HepG2 (cell line): ENCODE results near the gene PYGB. TPM values are rescaled to one million over a fixed set of nuclear protein-coding genes. Genes with fewer than 3 reads are reported as not detected.

Source experiments
- ARHGAP35 ChIP-seq: sonication (generic); formaldehyde crosslinking; IDR thresholded peaks from 2 replicates; pipeline ENCODE4 v1.9.0; 2022; ENCODE audit warnings: mild to moderate bottlenecking, inconsistent platforms, moderate library complexity, missing genetic modification reagents, borderline replicate concordance
- FOXM1 ChIP-seq: sonication (generic); formaldehyde crosslinking; IDR thresholded peaks from 2 replicates; pipeline ENCODE4 v1.5.0; 2020; ENCODE audit warnings: missing genetic modification reagents
- JDP2 ChIP-seq: sonication (generic); formaldehyde crosslinking; IDR thresholded peaks from 2 replicates; pipeline ENCODE4 v1.8.1; 2022; ENCODE audit warnings: missing genetic modification reagents, borderline replicate concordance
- NFKBIZ ChIP-seq: IDR thresholded peaks from 2 replicates; pipeline ENCODE4 v1.6.1; 2018; ENCODE audit warnings: missing genetic modification reagents, missing compliant biosample characterization
- TBP ChIP-seq: sonication (generic); formaldehyde crosslinking; IDR thresholded peaks from 2 replicates; pipeline ENCODE4 v1.5.0; 2020; ENCODE audit warnings: missing genetic modification reagents
- ZNF101 ChIP-seq: sonication (generic); formaldehyde crosslinking; IDR thresholded peaks from 2 replicates; pipeline ENCODE4 v1.4.0; 2020; ENCODE audit warnings: mild to moderate bottlenecking, low read depth, missing genetic modification reagents, borderline replicate concordance
- ZNF160 ChIP-seq: sonication (generic); formaldehyde crosslinking; IDR thresholded peaks from 2 replicates; pipeline ENCODE4 v1.8.0; 2022; ENCODE audit warnings: mild to moderate bottlenecking, inconsistent platforms, missing genetic modification reagents
- ZNF354B ChIP-seq: sonication (generic); formaldehyde crosslinking; IDR thresholded peaks from 2 replicates; pipeline ENCODE4 v1.8.0; 2022; ENCODE audit warnings: mild to moderate bottlenecking, missing genetic modification reagents
- ZNF432 ChIP-seq: sonication (generic); formaldehyde crosslinking; IDR thresholded peaks from 2 replicates; pipeline ENCODE4 v1.5.0; 2020; ENCODE audit warnings: missing genetic modification reagents, mild to moderate bottlenecking, borderline replicate concordance
- ZNF543 ChIP-seq: sonication (generic); formaldehyde crosslinking; IDR thresholded peaks from 2 replicates; pipeline ENCODE4 v1.4.0; 2020; ENCODE audit warnings: mild to moderate bottlenecking, missing genetic modification reagents
- ZNF557 ChIP-seq: sonication (generic); formaldehyde crosslinking; IDR thresholded peaks from 2 replicates; pipeline ENCODE4 v1.4.0; 2020; ENCODE audit warnings: missing genetic modification reagents
- ZNF605 ChIP-seq: sonication (generic); formaldehyde crosslinking; IDR thresholded peaks from 2 replicates; pipeline ENCODE4 v1.8.0; 2022; ENCODE audit warnings: mild to moderate bottlenecking, missing genetic modification reagents
- polyA plus RNA-seq, 8 experiments: library from polyadenylated mRNA; depleted of rRNA in 3 of 8; stranded (reverse) in 7 of 8; unstranded in 1 of 8; fragments of >200 nt; fragmentation: Illumina TruSeq in 4 of 8; extraction: Trizol in 4 of 8; gene quantifications; 2 replicates each; pipeline versions ENCODE4 v1.2.1 to v1.2.3, GENCODE V29; 2011 to 2016; ENCODE audit warnings: low read depth in 4 of 8, missing spikeins in 1 of 8, mixed read lengths in 1 of 8; ENCODE audit not compliant: insufficient read depth in 1 of 8
- total RNA-seq, 5 experiments: library from RNA; depleted of rRNA; stranded (reverse); fragments of >200 nt; fragmentation: Illumina TruSeq; extraction: Trizol; gene quantifications; 2 replicates each; pipeline ENCODE4 v1.2.3, GENCODE V29; 2016; ENCODE audit warnings: low read depth in 1 of 5
- TF ChIP-seq, protein P1 (sequence below): sonication (generic); formaldehyde crosslinking; IDR thresholded peaks from one replicate; pipeline ENCODE4 v1.5.1; 2020; ENCODE audit warnings: mild to moderate bottlenecking, missing genetic modification reagents; ENCODE audit errors: not compliant biosample characterization
- TF ChIP-seq, protein P2 (sequence below): sonication (generic); formaldehyde crosslinking; conservative IDR thresholded peaks from 2 replicates; pipeline ENCODE4 v1.5.0; 2020; ENCODE audit warnings: missing genetic modification reagents
- TF ChIP-seq, protein P3 (sequence below): sonication (generic); formaldehyde crosslinking; IDR thresholded peaks from 2 replicates; pipeline ENCODE4 v1.4.0; 2020; ENCODE audit warnings: missing genetic modification reagents
- TF ChIP-seq, protein P4 (sequence below): sonication (generic); formaldehyde crosslinking; conservative IDR thresholded peaks from 2 replicates; pipeline ENCODE4 v1.4.0; 2020; ENCODE audit warnings: missing genetic modification reagents

Gene PYGB
- total and polyA plus RNA-seq, 2 of the 13 experiments (the other 11 are each of a cell fraction or from before 2014, with no cell fraction given) = 24.2 to 86.3 TPM

DNA sequence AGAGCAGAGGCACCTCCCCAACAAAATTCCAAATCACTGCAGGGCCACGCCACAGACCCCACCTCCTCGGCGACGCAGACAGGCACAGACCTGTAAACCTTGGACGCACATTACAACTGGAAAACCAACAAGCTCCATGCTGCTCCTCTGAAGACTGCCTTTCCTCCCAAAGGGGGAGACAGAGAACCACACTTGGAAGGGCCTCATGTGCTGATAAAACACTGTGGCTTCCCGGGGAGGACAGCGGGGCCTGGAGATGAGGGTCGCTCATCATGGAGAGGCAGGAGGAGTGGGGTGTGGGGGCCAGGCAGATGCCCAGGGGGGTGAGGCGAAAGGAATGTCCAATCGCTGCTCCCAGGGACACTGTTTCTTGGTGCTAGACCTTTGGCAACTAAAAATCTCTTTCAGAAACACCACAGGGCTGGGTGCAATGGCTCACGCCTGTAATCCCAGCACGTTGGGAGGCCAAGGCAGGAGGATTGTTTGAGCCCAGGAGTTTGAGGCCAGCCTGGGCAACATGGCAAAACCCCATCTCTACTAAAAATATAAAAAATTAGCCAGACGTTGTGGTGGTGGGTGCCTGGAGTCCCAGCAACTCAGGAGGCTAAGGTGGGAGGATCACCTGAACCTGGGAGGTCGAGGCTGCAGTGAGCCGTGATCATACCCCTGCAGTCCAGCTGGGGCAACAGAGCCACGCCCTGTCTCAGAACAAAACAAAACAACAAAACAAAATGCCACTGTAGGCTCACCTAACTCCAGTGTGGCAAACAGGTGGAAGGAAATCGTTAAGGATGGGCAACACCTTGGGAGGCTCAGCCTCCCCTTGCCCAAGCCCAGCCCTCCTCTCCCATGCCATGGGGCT is 88.9 kb downstream of the PYGB start (continued):
- TF ChIP-seq, protein P1, sequence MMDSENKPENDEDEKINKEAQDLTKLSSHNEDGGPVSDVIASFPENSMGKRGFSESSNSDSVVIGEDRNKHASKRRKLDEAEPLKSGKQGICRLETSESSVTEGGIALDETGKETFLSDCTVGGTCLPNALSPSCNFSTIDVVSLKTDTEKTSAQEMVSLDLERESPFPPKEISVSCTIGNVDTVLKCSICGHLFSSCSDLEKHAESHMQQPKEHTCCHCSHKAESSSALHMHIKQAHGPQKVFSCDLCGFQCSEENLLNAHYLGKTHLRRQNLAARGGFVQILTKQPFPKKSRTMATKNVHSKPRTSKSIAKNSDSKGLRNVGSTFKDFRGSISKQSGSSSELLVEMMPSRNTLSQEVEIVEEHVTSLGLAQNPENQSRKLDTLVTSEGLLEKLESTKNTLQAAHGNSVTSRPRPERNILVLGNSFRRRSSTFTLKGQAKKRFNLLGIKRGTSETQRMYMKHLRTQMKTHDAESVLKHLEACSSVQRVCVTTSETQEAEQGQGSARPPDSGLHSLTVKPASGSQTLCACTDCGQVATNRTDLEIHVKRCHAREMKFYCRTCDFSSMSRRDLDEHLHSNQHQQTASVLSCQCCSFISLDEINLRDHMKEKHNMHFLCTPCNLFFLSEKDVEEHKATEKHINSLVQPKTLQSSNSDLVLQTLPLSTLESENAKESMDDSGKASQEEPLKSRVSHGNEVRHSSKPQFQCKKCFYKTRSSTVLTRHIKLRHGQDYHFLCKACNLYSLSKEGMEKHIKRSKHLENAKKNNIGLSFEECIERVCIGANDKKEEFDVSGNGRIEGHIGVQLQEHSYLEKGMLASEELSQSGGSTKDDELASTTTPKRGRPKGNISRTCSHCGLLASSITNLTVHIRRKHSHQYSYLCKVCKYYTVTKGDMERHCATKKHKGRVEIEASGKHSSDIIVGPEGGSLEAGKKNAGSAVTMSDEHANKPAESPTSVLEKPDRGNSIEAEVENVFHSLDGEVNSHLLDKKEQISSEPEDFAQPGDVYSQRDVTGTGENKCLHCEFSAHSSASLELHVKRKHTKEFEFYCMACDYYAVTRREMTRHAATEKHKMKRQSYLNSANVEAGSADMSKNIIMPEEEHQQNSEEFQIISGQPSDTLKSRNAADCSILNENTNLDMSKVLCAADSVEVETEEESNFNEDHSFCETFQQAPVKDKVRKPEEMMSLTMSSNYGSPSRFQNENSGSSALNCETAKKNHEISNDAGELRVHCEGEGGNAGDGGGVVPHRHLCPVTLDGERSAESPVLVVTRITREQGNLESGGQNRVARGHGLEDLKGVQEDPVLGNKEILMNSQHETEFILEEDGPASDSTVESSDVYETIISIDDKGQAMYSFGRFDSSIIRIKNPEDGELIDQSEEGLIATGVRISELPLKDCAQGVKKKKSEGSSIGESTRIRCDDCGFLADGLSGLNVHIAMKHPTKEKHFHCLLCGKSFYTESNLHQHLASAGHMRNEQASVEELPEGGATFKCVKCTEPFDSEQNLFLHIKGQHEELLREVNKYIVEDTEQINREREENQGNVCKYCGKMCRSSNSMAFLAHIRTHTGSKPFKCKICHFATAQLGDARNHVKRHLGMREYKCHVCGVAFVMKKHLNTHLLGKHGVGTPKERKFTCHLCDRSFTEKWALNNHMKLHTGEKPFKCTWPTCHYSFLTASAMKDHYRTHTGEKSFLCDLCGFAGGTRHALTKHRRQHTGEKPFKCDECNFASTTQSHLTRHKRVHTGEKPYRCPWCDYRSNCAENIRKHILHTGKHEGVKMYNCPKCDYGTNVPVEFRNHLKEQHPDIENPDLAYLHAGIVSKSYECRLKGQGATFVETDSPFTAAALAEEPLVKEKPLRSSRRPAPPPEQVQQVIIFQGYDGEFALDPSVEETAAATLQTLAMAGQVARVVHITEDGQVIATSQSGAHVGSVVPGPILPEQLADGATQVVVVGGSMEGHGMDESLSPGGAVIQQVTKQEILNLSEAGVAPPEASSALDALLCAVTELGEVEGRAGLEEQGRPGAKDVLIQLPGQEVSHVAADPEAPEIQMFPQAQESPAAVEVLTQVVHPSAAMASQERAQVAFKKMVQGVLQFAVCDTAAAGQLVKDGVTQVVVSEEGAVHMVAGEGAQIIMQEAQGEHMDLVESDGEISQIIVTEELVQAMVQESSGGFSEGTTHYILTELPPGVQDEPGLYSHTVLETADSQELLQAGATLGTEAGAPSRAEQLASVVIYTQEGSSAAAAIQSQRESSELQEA = no peak
- TF ChIP-seq ZNF160 (CRISPR knock-in tag) = 0 out of 2 replicates have a peak, but pooled peaks have one; percentile 42
- no peak for TF ChIP-seq ZNF543 (CRISPR knock-in tag)
- TF ChIP-seq NFKBIZ (CRISPR knock-in tag) = 0 out of 2 replicates have a peak, but pooled peaks have one; percentile 43
- TF ChIP-seq TBP (CRISPR knock-in tag) = no peak
- TF ChIP-seq ARHGAP35 = 0 out of 2 replicates have a peak, but pooled peaks have one; percentile 55
- TF ChIP-seq JDP2 (CRISPR knock-in tag) = no peak
- TF ChIP-seq, protein P2, sequence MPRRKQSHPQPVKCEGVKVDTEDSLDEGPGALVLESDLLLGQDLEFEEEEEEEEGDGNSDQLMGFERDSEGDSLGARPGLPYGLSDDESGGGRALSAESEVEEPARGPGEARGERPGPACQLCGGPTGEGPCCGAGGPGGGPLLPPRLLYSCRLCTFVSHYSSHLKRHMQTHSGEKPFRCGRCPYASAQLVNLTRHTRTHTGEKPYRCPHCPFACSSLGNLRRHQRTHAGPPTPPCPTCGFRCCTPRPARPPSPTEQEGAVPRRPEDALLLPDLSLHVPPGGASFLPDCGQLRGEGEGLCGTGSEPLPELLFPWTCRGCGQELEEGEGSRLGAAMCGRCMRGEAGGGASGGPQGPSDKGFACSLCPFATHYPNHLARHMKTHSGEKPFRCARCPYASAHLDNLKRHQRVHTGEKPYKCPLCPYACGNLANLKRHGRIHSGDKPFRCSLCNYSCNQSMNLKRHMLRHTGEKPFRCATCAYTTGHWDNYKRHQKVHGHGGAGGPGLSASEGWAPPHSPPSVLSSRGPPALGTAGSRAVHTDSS (CRISPR knock-in tag) = no peak
- peak; percentile 61; the same call in 1 of the 2 replicates for TF ChIP-seq ZNF605 (CRISPR knock-in tag)
- TF ChIP-seq ZNF101 (CRISPR knock-in tag) = no peak
- TF ChIP-seq, protein P3, sequence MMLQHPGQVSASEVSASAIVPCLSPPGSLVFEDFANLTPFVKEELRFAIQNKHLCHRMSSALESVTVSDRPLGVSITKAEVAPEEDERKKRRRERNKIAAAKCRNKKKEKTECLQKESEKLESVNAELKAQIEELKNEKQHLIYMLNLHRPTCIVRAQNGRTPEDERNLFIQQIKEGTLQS = no peak
- TF ChIP-seq ZNF354B (CRISPR knock-in tag) = no peak
- no peak for TF ChIP-seq FOXM1 (CRISPR knock-in tag)
- no peak for TF ChIP-seq ZNF432 (CRISPR knock-in tag)
- TF ChIP-seq, protein P4, sequence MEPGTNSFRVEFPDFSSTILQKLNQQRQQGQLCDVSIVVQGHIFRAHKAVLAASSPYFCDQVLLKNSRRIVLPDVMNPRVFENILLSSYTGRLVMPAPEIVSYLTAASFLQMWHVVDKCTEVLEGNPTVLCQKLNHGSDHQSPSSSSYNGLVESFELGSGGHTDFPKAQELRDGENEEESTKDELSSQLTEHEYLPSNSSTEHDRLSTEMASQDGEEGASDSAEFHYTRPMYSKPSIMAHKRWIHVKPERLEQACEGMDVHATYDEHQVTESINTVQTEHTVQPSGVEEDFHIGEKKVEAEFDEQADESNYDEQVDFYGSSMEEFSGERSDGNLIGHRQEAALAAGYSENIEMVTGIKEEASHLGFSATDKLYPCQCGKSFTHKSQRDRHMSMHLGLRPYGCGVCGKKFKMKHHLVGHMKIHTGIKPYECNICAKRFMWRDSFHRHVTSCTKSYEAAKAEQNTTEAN = no peak
- TF ChIP-seq ZNF557 (CRISPR knock-in tag) = no peak
